HG02870 (cell line): Measurements from ENCODE around the gene CAB39L.

ENCODE experiments used
- ATAC-seq: cut with Tn5 transposase; IDR thresholded peaks from one replicate; pipeline ENCODE4 v1.9.1; 2021; ENCODE audit warnings: mild to moderate bottlenecking, moderate library complexity; ENCODE audit not compliant: unreplicated experiment

CAB39L gene

GRCh38 chr13:49443704-49444523 is at the start of gene CAB39L, which contains the start of gene SETDB2:
CAB39L (minus strand) TSS chr13:49444064; CDS start chr13:49382910, 61,154 bp downstream.
SETDB2 (plus strand) TSS chr13:49444274; CDS start chr13:49451894, 7,620 bp downstream.
- ATAC-seq = peak; percentile 97

GRCh38 chr13:49488563-49488962 is 44.7 kb upstream of the CAB39L start:
- no peak for ATAC-seq

- ATAC-seq = no peak
Observed at GRCh38 chr13:49481788-49482187, 37.9 kb upstream of the CAB39L start.

GRCh38 chr13:49476529-49476928 is 32.7 kb upstream of the CAB39L start:
- ATAC-seq = no peak

- no peak for ATAC-seq
Observed at GRCh38 chr13:49472186-49472585, 28.3 kb upstream of the CAB39L start.

GRCh38 chr13:49466292-49466838 is 22.5 kb upstream of the CAB39L start:
- ATAC-seq = no peak

- ATAC-seq = no peak
Observed at GRCh38 chr13:49464621-49465325, 20.9 kb upstream of the CAB39L start.

GRCh38 chr13:49464085-49464484 is 20.2 kb upstream of the CAB39L start:
- ATAC-seq = no peak

- ATAC-seq = no peak
Observed at GRCh38 chr13:49459580-49459979, 15.7 kb upstream of the CAB39L start.

GRCh38 chr13:49457221-49457620 is 13.4 kb upstream of the CAB39L start:
- ATAC-seq = no peak

- no peak for ATAC-seq
Observed at GRCh38 chr13:49456156-49456555, 12.3 kb upstream of the CAB39L start.

GRCh38 chr13:49455007-49455398 is 11.1 kb upstream of the CAB39L start:
- no peak for ATAC-seq

- ATAC-seq = peak; percentile 97
Observed at GRCh38 chr13:49454388-49455006, 10.6 kb upstream of the CAB39L start.

- no peak for ATAC-seq
Observed at GRCh38 chr13:49453465-49453864, 9.6 kb upstream of the CAB39L start.

- no peak for ATAC-seq
Observed at GRCh38 chr13:49452725-49453457, 9.0 kb upstream of the CAB39L start.

- no peak for ATAC-seq
Observed at GRCh38 chr13:49450105-49450819, 6.4 kb upstream of the CAB39L start.

GRCh38 chr13:49448753-49449152 is 4.9 kb upstream of the CAB39L start:
- no peak for ATAC-seq

- no peak for ATAC-seq
Observed at GRCh38 chr13:49446473-49446872, 2.6 kb upstream of the CAB39L start.

GRCh38 chr13:49444524-49445395 is 896 bp upstream of the CAB39L start:
- no peak for ATAC-seq
